Hepatocyte (in vitro differentiated cells): ENCODE results near the gene CEBPB.

Source experiments
- CTCF ChIP-seq: fragments of 200-600 bp; sonication (generic); IDR thresholded peaks from 2 replicates; pipeline ENCODE4 v1.5.1; 2016; ENCODE audit warnings: antibody characterized with exemption, mild to moderate bottlenecking; ENCODE audit not compliant: poor library complexity
- EZH2 ChIP-seq: fragments of 200-600 bp; sonication (generic); IDR thresholded peaks from 2 replicates; pipeline ENCODE4 v1.6.1; 2016; ENCODE audit warnings: antibody characterized with exemption, mild to moderate bottlenecking, borderline replicate concordance

- TF ChIP-seq CTCF (no peak), EZH2 (no peak)
Observed at GRCh38 chr20:50182346-50182745, 8.3 kb upstream of the CEBPB start.
